Gastroesophageal sphincter (tissue), 3 donors: Measurements from ENCODE around the gene RETSAT.

ENCODE experiments used
- CTCF ChIP-seq, 4 experiments: fragments of 200-600 bp in 2 of 4; fragments of 450-650 bp in 2 of 4; sonication (generic) in 1 of 4; IDR thresholded peaks; one replicate each; pipeline ENCODE4 v1.5.1; 2017 to 2019; ENCODE audit warnings: antibody characterized with exemption in 4 of 4, mild to moderate bottlenecking in 2 of 4, moderate library complexity in 2 of 4
- POLR2AphosphoS5 ChIP-seq: sonication (generic); formaldehyde crosslinking; IDR thresholded peaks from one replicate; pipeline ENCODE4 v1.6.1; 2017; ENCODE audit warnings: antibody characterized with exemption

- no peak for TF ChIP-seq CTCF (IDR thresholded peaks at IDR 0.05)
- TF ChIP-seq POLR2AphosphoS5 = no peak
Observed at GRCh38 chr2:85401464-85401805, 47.1 kb upstream of the RETSAT start.
